H9 (cell line): ENCODE measurements around the gene LBHD2. TPM values are rescaled to one million over a fixed set of nuclear protein-coding genes. Genes with fewer than 3 reads are reported as not detected.

Experiments
- DNase-seq: peaks from one replicate; pipeline ENCODE4 v3.0.0-alpha.2; 2017
- H2AFZ ChIP-seq: one replicate; pipeline ENCODE4 v1.6.1; 2013; ENCODE audit warnings: mild to moderate bottlenecking, low read length, control low read depth, moderate library complexity
- H2AK5ac ChIP-seq: 2 replicates; pipeline ENCODE4 v1.6.1; 2013; ENCODE audit warnings: low read length, control low read depth, mixed read lengths; ENCODE audit not compliant: insufficient read length
- H2BK120ac ChIP-seq: one replicate; pipeline ENCODE4 v1.6.1; 2013; ENCODE audit warnings: low read depth, mild to moderate bottlenecking, low read length, control low read depth, inconsistent platforms; ENCODE audit not compliant: poor library complexity, severe bottlenecking
- H2BK12ac ChIP-seq: 2 replicates; pipeline ENCODE4 v1.6.1; 2013; ENCODE audit warnings: low read length, control low read depth, mixed read lengths, low read depth; ENCODE audit not compliant: insufficient read length
- H2BK15ac ChIP-seq: 2 replicates; pipeline ENCODE4 v1.6.1; 2013; ENCODE audit warnings: low read depth, low read length, control low read depth
- H2BK20ac ChIP-seq: one replicate; pipeline ENCODE4 v1.6.1; 2013; ENCODE audit warnings: low read depth, mild to moderate bottlenecking, low read length, control low read depth, inconsistent platforms; ENCODE audit not compliant: poor library complexity, severe bottlenecking
- H2BK5ac ChIP-seq: 2 replicates; pipeline ENCODE4 v1.6.1; 2013; ENCODE audit warnings: low read length, control low read depth, mixed read lengths; ENCODE audit not compliant: insufficient read length
- H3K14ac ChIP-seq: 2 replicates; pipeline ENCODE4 v1.6.1; 2013; ENCODE audit warnings: low read length, control low read depth; ENCODE audit not compliant: insufficient read depth
- H3K18ac ChIP-seq: 2 replicates; pipeline ENCODE4 v1.6.1; 2013; ENCODE audit warnings: low read depth, mild to moderate bottlenecking, mixed read lengths, low read length, control low read depth; ENCODE audit not compliant: insufficient read length
- H3K23ac ChIP-seq: 2 replicates; pipeline ENCODE4 v1.6.1; 2013; ENCODE audit warnings: low read length, control low read depth, mixed read lengths, low read depth; ENCODE audit not compliant: insufficient read length
- H3K23me2 ChIP-seq: 2 replicates; pipeline ENCODE4 v1.6.1; 2013; ENCODE audit warnings: low read depth, mild to moderate bottlenecking, mixed read lengths, low read length, control low read depth; ENCODE audit not compliant: insufficient read length, poor library complexity, severe bottlenecking
- H3K27ac ChIP-seq: 2 replicates; pipeline ENCODE4 v1.5.1; 2013; ENCODE audit warnings: low read length, control low read depth, mixed read lengths, low read depth; ENCODE audit not compliant: insufficient read length
- H3K27me3 ChIP-seq: 2 replicates; pipeline ENCODE4 v1.6.1; 2013; ENCODE audit warnings: low read length, control low read depth, inconsistent platforms; ENCODE audit not compliant: insufficient read depth
- H3K4ac ChIP-seq: 2 replicates; pipeline ENCODE4 v1.6.1; 2013; ENCODE audit warnings: low read depth, mild to moderate bottlenecking, control low read depth, inconsistent platforms, low read length, moderate library complexity
- H3K4me1 ChIP-seq: 2 replicates; pipeline ENCODE4 v1.6.1; 2013; ENCODE audit warnings: low read length, control low read depth, inconsistent platforms; ENCODE audit not compliant: insufficient read depth
- H3K4me2 ChIP-seq: 2 replicates; pipeline ENCODE4 v1.6.1; 2013; ENCODE audit warnings: low read length, control low read depth, mixed read lengths; ENCODE audit not compliant: insufficient read length, insufficient read depth
- H3K56ac ChIP-seq: 2 replicates; pipeline ENCODE4 v1.6.1; 2013; ENCODE audit warnings: low read depth, mild to moderate bottlenecking, mixed read lengths, low read length, control low read depth; ENCODE audit not compliant: insufficient read length
- H3K79me1 ChIP-seq: 2 replicates; pipeline ENCODE4 v1.6.1; 2013; ENCODE audit warnings: low read depth, mild to moderate bottlenecking, moderate library complexity, low read length, control low read depth, inconsistent platforms; ENCODE audit not compliant: insufficient read depth, poor library complexity, severe bottlenecking
- H3K79me2 ChIP-seq: 2 replicates; pipeline ENCODE4 v1.6.1; 2013; ENCODE audit warnings: low read length, control low read depth, inconsistent platforms; ENCODE audit not compliant: insufficient read depth
- H3K9ac ChIP-seq: 2 replicates; pipeline ENCODE4 v1.6.1; 2013; ENCODE audit warnings: low read length, control low read depth, mixed read lengths; ENCODE audit not compliant: insufficient read length; ENCODE audit errors: extremely low read depth
- H3K9me3 ChIP-seq: one replicate; pipeline ENCODE4 v1.6.1; 2013; ENCODE audit warnings: low read depth, low read length, inconsistent platforms; ENCODE audit not compliant: control insufficient read depth
- H3T11ph ChIP-seq: one replicate; pipeline ENCODE4 v1.6.1; 2013; ENCODE audit warnings: mild to moderate bottlenecking, low read length, control low read depth, inconsistent platforms
- H4K20me1 ChIP-seq: one replicate; pipeline ENCODE4 v1.6.1; 2013; ENCODE audit not compliant: control insufficient read depth, insufficient read length, insufficient read depth
- H4K5ac ChIP-seq: 2 replicates; pipeline ENCODE4 v1.6.1; 2013; ENCODE audit warnings: low read depth, mild to moderate bottlenecking, mixed read lengths, low read length, control low read depth; ENCODE audit not compliant: insufficient read length
- H4K8ac ChIP-seq: replicated peaks from 2 replicates; pipeline ENCODE4 v1.6.1; 2013; ENCODE audit warnings: low read length, control low read depth, mixed read lengths, low read depth; ENCODE audit not compliant: insufficient read length
- H4K91ac ChIP-seq: 2 replicates; pipeline ENCODE4 v1.6.1; 2013; ENCODE audit warnings: low read depth, mild to moderate bottlenecking, moderate library complexity, mixed read lengths, low read length, control low read depth; ENCODE audit not compliant: insufficient read length
- H3K27ac Mint-ChIP-seq, 3 experiments: 2 replicates in 2 of 3; 3 replicates in 1 of 3; pipeline ENCODE4 v1.8.0; 2020 to 2021; ENCODE audit warnings: mixed read lengths in 3 of 3, mild to moderate bottlenecking in 1 of 3, moderate library complexity in 1 of 3
- H3K27me3 Mint-ChIP-seq: 2 replicates; pipeline ENCODE4 v1.8.0; 2021; ENCODE audit warnings: low read depth, mild to moderate bottlenecking, moderate library complexity, mixed read lengths
- H3K36me3 Mint-ChIP-seq, 3 experiments: 2 replicates in 2 of 3; 3 replicates in 1 of 3; pipeline ENCODE4 v1.8.0; 2020 to 2021; ENCODE audit warnings: low read depth in 3 of 3, mixed read lengths in 3 of 3; ENCODE audit not compliant: insufficient read depth in 1 of 3
- H3K4me1 Mint-ChIP-seq, 2 experiments: 2 replicates each; pipeline ENCODE4 v1.8.0; 2020; ENCODE audit warnings: mixed read lengths in 2 of 2
- H3K4me3 Mint-ChIP-seq, 2 experiments: 2 replicates in 1 of 2; 3 replicates in 1 of 2; pipeline ENCODE4 v1.8.0; 2020 to 2021; ENCODE audit warnings: mild to moderate bottlenecking in 2 of 2, mixed read lengths in 2 of 2, moderate library complexity in 1 of 2
- H3K9me3 Mint-ChIP-seq, 2 experiments: 2 replicates in 1 of 2; 3 replicates in 1 of 2; pipeline ENCODE4 v1.8.0; 2020; ENCODE audit warnings: mild to moderate bottlenecking in 2 of 2, mixed read lengths in 2 of 2, moderate library complexity in 1 of 2
- WGBS: extraction: QIAGEN DNeasy Blood & Tissue Kit; methylation state at CpG from one replicate; pipeline ENCODE4 v1.1.7; 2013; ENCODE audit warnings: missing lambda C conversion rate, low lambda C conversion rate, mixed read lengths; ENCODE audit not compliant: insufficient read length; ENCODE audit errors: extremely low coverage; 5-methylcytosine and 5-hydroxymethylcytosine counted together
- total RNA-seq: library from RNA; stranded (reverse); gene quantifications from 2 replicates; pipeline ENCODE4 v1.2.1, GENCODE V29; 2021
- TF ChIP-seq, protein P1 (sequence below): fragments of 200-600 bp; sonication (generic); conservative IDR thresholded peaks from 3 replicates; pipeline ENCODE4 v1.8.0; 2021; ENCODE audit warnings: antibody characterized with exemption, mild to moderate bottlenecking

The LBHD2 gene
- total RNA-seq, 1 experiment from 2014 or later, result not detected

DNA sequence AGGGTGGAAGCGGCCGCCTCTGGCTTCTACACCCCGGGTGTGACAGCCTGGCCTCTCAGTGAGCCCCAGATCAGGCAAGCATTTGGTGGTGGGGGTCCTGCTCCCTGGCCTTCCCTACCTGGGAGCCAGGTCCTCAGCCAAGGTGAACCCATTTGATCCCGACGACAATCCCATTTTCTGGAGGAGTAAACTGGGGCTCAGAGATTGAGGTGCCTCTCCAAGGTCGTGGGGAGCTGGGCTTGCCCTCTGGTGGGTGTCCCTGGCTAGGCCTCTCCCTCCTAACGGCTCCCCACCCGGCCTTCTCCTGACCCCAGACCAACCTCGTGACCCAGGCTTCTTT is 7.8 kb downstream of the LBHD2 start:
- Histone ChIP-seq H3K79me2 (no peaks in the 10 kb centered on the region), H3K27me3 (no peaks in the 10 kb centered on the region; the same call in 1 of the 2 replicates), H3K9ac (no peak overlapping the region), H3K18ac (no peak overlapping the region), H4K20me1 (no peaks in the 10 kb centered on the region), H3K23me2 (peaks cover 4% of the 10 kb centered on the region), H3K4me1 (no peaks in the 10 kb centered on the region; the same call in 1 of the 2 replicates), H3K4me2 (no peak overlapping the region), H3K56ac (no peak overlapping the region), H3K23ac (no peak overlapping the region), H4K8ac (no peak overlapping the region), H2BK15ac (no peak overlapping the region), H3K27ac (no peak overlapping the region), H2AK5ac (no peak overlapping the region), H2BK12ac (no peak overlapping the region), H4K5ac (no peak overlapping the region), H3T11ph (no peak overlapping the region), H4K91ac (no peak overlapping the region), H3K14ac (no peak overlapping the region), H2BK5ac (no peak overlapping the region), H2AFZ (no peak overlapping the region), H2BK120ac (no peak overlapping the region), H3K9me3 (no peaks in the 10 kb centered on the region), H2BK20ac (no peak overlapping the region), H3K79me1 (no peaks in the 10 kb centered on the region), H3K4ac (no peak overlapping the region)
- no peak overlapping the region for H3K27ac Mint-ChIP-seq
- H3K27me3 Mint-ChIP-seq, result peaks cover 10% of the 10 kb centered on the region
- peak overlapping the region; percentile 34 to 55; a peak in 2 of 5 replicates for H3K4me3 Mint-ChIP-seq
- TF ChIP-seq, protein P1, sequence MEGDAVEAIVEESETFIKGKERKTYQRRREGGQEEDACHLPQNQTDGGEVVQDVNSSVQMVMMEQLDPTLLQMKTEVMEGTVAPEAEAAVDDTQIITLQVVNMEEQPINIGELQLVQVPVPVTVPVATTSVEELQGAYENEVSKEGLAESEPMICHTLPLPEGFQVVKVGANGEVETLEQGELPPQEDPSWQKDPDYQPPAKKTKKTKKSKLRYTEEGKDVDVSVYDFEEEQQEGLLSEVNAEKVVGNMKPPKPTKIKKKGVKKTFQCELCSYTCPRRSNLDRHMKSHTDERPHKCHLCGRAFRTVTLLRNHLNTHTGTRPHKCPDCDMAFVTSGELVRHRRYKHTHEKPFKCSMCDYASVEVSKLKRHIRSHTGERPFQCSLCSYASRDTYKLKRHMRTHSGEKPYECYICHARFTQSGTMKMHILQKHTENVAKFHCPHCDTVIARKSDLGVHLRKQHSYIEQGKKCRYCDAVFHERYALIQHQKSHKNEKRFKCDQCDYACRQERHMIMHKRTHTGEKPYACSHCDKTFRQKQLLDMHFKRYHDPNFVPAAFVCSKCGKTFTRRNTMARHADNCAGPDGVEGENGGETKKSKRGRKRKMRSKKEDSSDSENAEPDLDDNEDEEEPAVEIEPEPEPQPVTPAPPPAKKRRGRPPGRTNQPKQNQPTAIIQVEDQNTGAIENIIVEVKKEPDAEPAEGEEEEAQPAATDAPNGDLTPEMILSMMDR, result no peak
- WGBS, result no CpG with 5 or more reads among the region's 9 CpGs
- H3K4me1 Mint-ChIP-seq, result peaks cover 15 to 31% of the 10 kb centered on the region in 2 experiments
- H3K36me3 Mint-ChIP-seq, result no peaks in the 10 kb centered on the region
- H3K9me3 Mint-ChIP-seq, result no peaks in the 10 kb centered on the region
- no peak for DNase-seq
